Endothelial cell of umbilical vein (primary cell): ENCODE results near the gene DIP2B. TPM values are rescaled to one million over a fixed set of nuclear protein-coding genes. Genes with fewer than 3 reads are reported as not detected.

Source experiments
- BruUV-seq: library from RNA; stranded (reverse); fragments of 400-500 nt; replicated peaks from 2 replicates; lab custom pipeline; 2021; lab: Mats Ljungman, UMichigan
- CTCF ChIA-PET: fragments of 300-600, 350-600 bp; sonication (Branson Sonifier 250); formaldehyde crosslinking; loops from one replicate; lab custom pipeline; 2021; ENCODE audit warnings: antibody characterized with exemption, inconsistent platforms; lab: Charles Lee
- POLR2A ChIA-PET: fragments of 300-600, 350-600 bp; sonication (Branson Sonifier 250); formaldehyde crosslinking; loops from one replicate; lab custom pipeline; 2021; ENCODE audit warnings: antibody characterized with exemption, inconsistent platforms; lab: Charles Lee
- DNase-seq: peaks from one replicate; pipeline ENCODE4 v3.0.0-alpha.2; 2011; ENCODE audit warnings: low read depth, low spot score
- FAIRE-seq: peaks from 2 replicates; lab custom pipeline; 2011; peaks lifted over from hg19 to GRCh38; lab: Jason Lieb, UNC
- H2AFZ ChIP-seq: 2 replicates; pipeline ENCODE4 v1.6.0; 2012; ENCODE audit warnings: low read depth, low read length, control low read depth, inconsistent platforms
- H3K27ac ChIP-seq: 2 replicates; pipeline ENCODE4 v1.5.1; 2011; ENCODE audit warnings: low read depth, mild to moderate bottlenecking, control low read depth, low read length, moderate library complexity; ENCODE audit not compliant: insufficient read depth
- H3K27me3 ChIP-seq, 2 experiments: 2 replicates each; pipeline versions ENCODE4 v1.6.0 to v1.6.1; 2011; ENCODE audit warnings: low read length in 2 of 2, mixed read lengths in 1 of 2; ENCODE audit not compliant: control insufficient read depth in 2 of 2, insufficient read depth in 2 of 2
- H3K36me3 ChIP-seq, 2 experiments: 2 replicates in 1 of 2; 3 replicates in 1 of 2; pipeline ENCODE4 v1.5.1; 2011; ENCODE audit warnings: low read length in 2 of 2, mild to moderate bottlenecking in 1 of 2, moderate library complexity in 1 of 2; ENCODE audit not compliant: control insufficient read depth in 2 of 2, insufficient read depth in 2 of 2; ENCODE audit errors: extremely low read depth in 1 of 2
- H3K4me1 ChIP-seq: 3 replicates; pipeline ENCODE4 v1.5.1; 2011; ENCODE audit warnings: mild to moderate bottlenecking, low read length; ENCODE audit not compliant: control insufficient read depth, insufficient read depth; ENCODE audit errors: extremely low read depth
- H3K4me2 ChIP-seq: 2 replicates; pipeline ENCODE4 v1.6.1; 2011; ENCODE audit warnings: low read length, control low read depth, mixed read lengths; ENCODE audit not compliant: insufficient read depth
- H3K4me3 ChIP-seq, 3 experiments: fragments of 200-600 bp in 1 of 3; sonication (generic), shearing (Covaris generic) in 1 of 3; replicated peaks in 1 of 3; 2 replicates each; pipeline ENCODE4 v1.5.1; 2011 to 2016; ENCODE audit warnings: control low read depth in 3 of 3, low read length in 3 of 3, mild to moderate bottlenecking in 2 of 3, inconsistent platforms in 1 of 3, low read depth in 1 of 3, moderate library complexity in 1 of 3; ENCODE audit not compliant: insufficient read depth in 1 of 3
- H3K79me2 ChIP-seq: 2 replicates; pipeline ENCODE4 v1.6.0; 2012; ENCODE audit warnings: low read length, inconsistent platforms; ENCODE audit not compliant: control insufficient read depth, insufficient read depth
- H3K9ac ChIP-seq: replicated peaks from 2 replicates; pipeline ENCODE3; 2011; ENCODE audit warnings: low read length, control low read depth; ENCODE audit not compliant: insufficient read depth; ENCODE audit errors: extremely low read depth
- H3K9me1 ChIP-seq: replicated peaks from 3 replicates; pipeline ENCODE4 v1.6.0; 2011; ENCODE audit warnings: mild to moderate bottlenecking, low read length; ENCODE audit not compliant: control insufficient read depth, insufficient read depth; ENCODE audit errors: extremely low read depth
- H3K9me3 ChIP-seq: replicated peaks from 2 replicates; pipeline ENCODE4 v1.5.1; 2012; ENCODE audit warnings: low read length, inconsistent platforms; ENCODE audit not compliant: control insufficient read depth, insufficient read depth
- H4K20me1 ChIP-seq: replicated peaks from 2 replicates; pipeline ENCODE3; 2011; ENCODE audit warnings: mild to moderate bottlenecking, low read length; ENCODE audit not compliant: control insufficient read depth, insufficient read depth; ENCODE audit errors: extremely low read depth
- CTCF ChIP-seq, 2 donors: IDR thresholded peaks; 1 replicate in 1 of 2; 2 replicates in 1 of 2; pipeline ENCODE4 v1.5.1; 2011; ENCODE audit warnings: low read length in 2 of 2, mild to moderate bottlenecking in 2 of 2, moderate library complexity in 2 of 2, control low read depth in 1 of 2, inconsistent platforms in 1 of 2, low read depth in 1 of 2; ENCODE audit not compliant: insufficient read depth in 1 of 2; ENCODE audit errors: extremely low read depth in 1 of 2
- EZH2 ChIP-seq: IDR thresholded peaks from 2 replicates; pipeline ENCODE4 v1.6.1; 2012; ENCODE audit warnings: borderline replicate concordance, low read depth, mild to moderate bottlenecking, moderate library complexity, low read length, inconsistent platforms; ENCODE audit not compliant: severe bottlenecking
- FOS ChIP-seq: IDR thresholded peaks from 2 replicates; pipeline ENCODE4 v1.6.1; 2011; ENCODE audit warnings: mild to moderate bottlenecking, low read length, moderate library complexity, borderline replicate concordance; ENCODE audit not compliant: insufficient read depth
- GATA2 ChIP-seq: IDR thresholded peaks from 2 replicates; pipeline ENCODE4 v1.7.0; 2011; ENCODE audit warnings: low read depth, mild to moderate bottlenecking, moderate library complexity, mixed read lengths, low read length; ENCODE audit not compliant: insufficient read length, insufficient read depth
- JUN ChIP-seq: IDR thresholded peaks from 2 replicates; pipeline ENCODE4 v1.6.1; 2011; ENCODE audit warnings: borderline replicate concordance, low read depth; ENCODE audit not compliant: insufficient read length, insufficient read depth
- MAX ChIP-seq: IDR thresholded peaks from 2 replicates; pipeline ENCODE4 v1.6.1; 2011; ENCODE audit not compliant: insufficient read depth, insufficient read length
- MYC ChIP-seq: IDR thresholded peaks from one replicate; pipeline ENCODE4 v1.6.1; 2011; ENCODE audit warnings: mild to moderate bottlenecking, low read depth, low read length
- POLR2A ChIP-seq: IDR thresholded peaks from 2 replicates; pipeline ENCODE4 v1.6.1; 2012; ENCODE audit warnings: low read depth, mild to moderate bottlenecking, control low read depth, low read length
- POLR2AphosphoS5 ChIP-seq: IDR thresholded peaks from 2 replicates; pipeline ENCODE4 v1.6.1; 2012; ENCODE audit warnings: low read depth, mild to moderate bottlenecking, control low read depth, low read length, moderate library complexity; ENCODE audit not compliant: insufficient read depth
- dilution Hi-C: fragments of 300-500 bp; cut with MboI; formaldehyde crosslinking; loops from one replicate; pipeline ENCODE4 v1.15.0; 2019; ENCODE audit warnings: low sequenced_read_pairs; ENCODE audit not compliant: extremely low pct_ligation_motif_present
- intact Hi-C: fragments of 100-400 bp; cut with micrococcal nuclease; formaldehyde crosslinking; loops from one replicate; pipeline ENCODE4 v1.10.0; 2022
- polyA plus RNA-seq, 4 experiments: library from polyadenylated mRNA; depleted of rRNA in 3 of 4; stranded (reverse) in 3 of 4; unstranded in 1 of 4; fragments of >200 nt; gene quantifications; 2 replicates each; pipeline versions ENCODE4 v1.2.1 to v1.2.3, GENCODE V29; 2011 to 2012; ENCODE audit warnings: missing spikeins in 1 of 4
- total RNA-seq: library from RNA; stranded (reverse); gene quantifications from 2 replicates; pipeline ENCODE4 v1.2.3, GENCODE V29; 2021

DIP2B gene
- total and polyA plus RNA-seq, 2 donors (not counting 3 experiments of a cell fraction or from before 2014, with no cell fraction given), result 14.5 to 28.0 TPM

- DNase-seq (no peak), FAIRE-seq (no peak)
- Histone ChIP-seq H3K27ac (no peak overlapping the region), H3K79me2 (no peaks in the 10 kb centered on the region), H3K36me3 (peaks cover 2 to 11% of the 10 kb centered on the region in 2 experiments), H3K9me3 (no peaks in the 10 kb centered on the region), H3K9ac (no peak overlapping the region), H3K27me3 (no peaks in the 10 kb centered on the region), H3K4me2 (no peak overlapping the region), H4K20me1 (no peaks in the 10 kb centered on the region), H3K4me1 (no peaks in the 10 kb centered on the region), H3K4me3 (no peak overlapping the region), H3K9me1 (no peaks in the 10 kb centered on the region), H2AFZ (no peak overlapping the region)
- intact Hi-C loops, result no loop called here
- TF ChIP-seq POLR2AphosphoS5 (no peak), GATA2 (no peak), JUN (no peak), POLR2A (no peak), MYC (no peak), CTCF (IDR thresholded peaks at IDR 0.05; ENCODE audit: extremely low read depth in 1 of 2, insufficient read depth in 1 of 2, low read depth in 1 of 2, low read length in 2 of 2) (no peak), EZH2 (no peak), FOS (no peak), MAX (no peak)
- dilution Hi-C loops, result no loop called here
- ChIA-PET POLR2A (no interaction called here), CTCF (interaction anchor here (0.6 to 1.3 kb wide), 2 partner anchors 18 to 76 kb away, joined by 3 read pairs; no protein-coding TSS in a partner anchor)
- BruUV-seq, result no TSS peak
Observed at GRCh38 chr12:50749459-50749882, 244.7 kb downstream of the DIP2B start.
